Motor neuron (in vitro differentiated cells): ENCODE measurements around the gene ZC3H14. TPM values are rescaled to one million over a fixed set of nuclear protein-coding genes. Genes with fewer than 3 reads are reported as not detected.
A peak's percentile ranks its signal among the peaks of the same experiment; 100 is the strongest.

Experiments used
- ATAC-seq, 8 experiments: fragments of 200-7000 bp; cut with Tn5 transposase; replicated peaks in 6 of 8; 2 replicates each; pipeline ENCODE4 v1.8.0; 2021; ENCODE audit warnings: mild to moderate bottlenecking in 8 of 8, moderate library complexity in 8 of 8
- H3K27ac ChIP-seq, 2 donors: fragments of 250-450 bp; sonication (Bioruptor Pico); 2 replicates each; pipeline ENCODE4 v1.9.0; 2021; ENCODE audit warnings: antibody characterized with exemption in 2 of 2, mild to moderate bottlenecking in 2 of 2, moderate library complexity in 1 of 2
- H3K4me1 ChIP-seq, 2 donors: fragments of 250-450 bp; sonication (Bioruptor Pico); replicated peaks in 1 of 2; 2 replicates each; pipeline ENCODE4 v1.6.1; 2021; ENCODE audit warnings: antibody characterized with exemption in 2 of 2, mild to moderate bottlenecking in 2 of 2, moderate library complexity in 1 of 2
- H3K4me3 ChIP-seq, 5 donors: fragments of 250-450 bp; sonication (Bioruptor Pico); 2 replicates each; pipeline ENCODE4 v1.9.0; 2021; ENCODE audit warnings: antibody characterized with exemption in 5 of 5, mild to moderate bottlenecking in 5 of 5, moderate library complexity in 4 of 5
- WGBS, 10 experiments: fragments of 450-650 bp; shearing (Covaris generic); methylation state at CpG; one replicate each; pipeline ENCODE4 v1.0.0; 2022; 5-methylcytosine and 5-hydroxymethylcytosine counted together
- in situ Hi-C, 9 experiments: fragments of 400-800 bp; cut with MboI; loops; one replicate each; pipeline ENCODE4 v1.15.0; 2021; ENCODE audit warnings: low sequenced_read_pairs in 9 of 9, low pct_unique_long_range_greater_than_20kb in 2 of 9; ENCODE audit not compliant: unreplicated experiment in 9 of 9
- total RNA-seq, 8 experiments: library from RNA; unstranded; fragments of 300-600 nt; gene quantifications; 2 replicates each; pipeline versions ENCODE4 v1.2.3 to v1.2.4, GENCODE V29; 2022

ZC3H14 gene
- total RNA-seq, 8 experiments from 2014 or later = 32.3 to 64.7 (median 48.3) TPM

DNA sequence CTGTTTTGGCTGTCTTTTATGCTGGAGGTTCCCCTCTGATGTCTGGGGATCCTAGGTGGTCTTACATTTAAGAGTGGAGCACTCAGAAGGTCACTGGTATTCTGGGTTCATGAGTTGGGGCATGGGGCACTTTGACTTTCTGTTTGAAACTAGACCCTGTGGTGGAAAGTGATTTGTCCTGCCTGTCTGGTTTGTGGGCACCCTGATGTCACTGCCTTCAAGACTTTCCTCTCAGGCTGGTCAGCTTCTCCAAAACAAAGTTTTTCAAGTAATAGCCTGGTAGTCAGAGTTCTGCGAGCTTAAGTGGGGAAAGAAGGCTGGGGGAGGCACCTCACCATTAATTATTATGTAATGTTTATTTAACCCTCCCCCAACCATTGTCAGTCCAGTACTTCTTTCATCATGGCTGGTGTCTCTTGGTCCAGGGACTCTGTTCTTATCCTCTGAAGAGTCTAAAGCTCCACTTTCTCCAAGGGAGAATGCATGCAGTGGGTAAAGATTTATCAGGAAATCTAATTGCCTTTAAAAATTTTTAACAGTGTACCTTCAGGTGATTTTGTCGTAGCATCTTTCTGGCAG, 35.3 kb downstream of the ZC3H14 start:
- no peak overlapping the region for H3K27ac ChIP-seq
- WGBS, 10 experiments = 57 to 100% (median 100%) methylated on average over 1 to 2 of the region's 2 CpGs; no CpG with 5 or more reads in 4 of the 10 experiments
- in situ Hi-C loops = no loop called here
- no peak for ATAC-seq
- no peaks in the 10 kb centered on the region for H3K4me1 ChIP-seq
- H3K4me3 ChIP-seq = no peak overlapping the region

GRCh38 chr14:88599326-88599725, 36.5 kb downstream of the ZC3H14 start:
- Histone ChIP-seq H3K27ac (no peak overlapping the region), H3K4me3 (no peak overlapping the region), H3K4me1 (no peaks in the 10 kb centered on the region)
- 80 to 100% (median 96%) methylated on average over 2 to 7 of the region's 8 CpGs; no CpG with 5 or more reads in 2 of the 10 experiments for WGBS, 10 experiments
- in situ Hi-C loops = no loop called here
- ATAC-seq = no peak

GRCh38 chr14:88599761-88600439, 37.1 kb downstream of the ZC3H14 start:
- Histone ChIP-seq H3K27ac (no peak overlapping the region), H3K4me3 (no peak overlapping the region), H3K4me1 (no peaks in the 10 kb centered on the region)
- in situ Hi-C loops = no loop called here
- WGBS, 10 experiments = 89 to 94% (median 92%) methylated on average over 3 to 9 of the region's 10 CpGs; no CpG with 5 or more reads in 1 of the 10 experiments
- ATAC-seq = no peak

- in situ Hi-C loops = no loop called here
- Histone ChIP-seq H3K4me1 (no peaks in the 10 kb centered on the region), H3K27ac (no peak overlapping the region), H3K4me3 (no peak overlapping the region)
- ATAC-seq = peak in 3 of 8 experiments; percentile 52 to 99 (median 96)
Measured at GRCh38 chr14:88604212-88604611, 41.4 kb downstream of the ZC3H14 start.

GRCh38 chr14:88605594-88605993, 42.8 kb downstream of the ZC3H14 start:
- Histone ChIP-seq H3K4me3 (no peak overlapping the region), H3K27ac (no peak overlapping the region), H3K4me1 (no peaks in the 10 kb centered on the region)
- 71 to 100% (median 91%) methylated on average over 1 to 2 of the region's 2 CpGs; no CpG with 5 or more reads in 2 of the 10 experiments for WGBS, 10 experiments
- no peak for ATAC-seq
- in situ Hi-C loops = no loop called here

GRCh38 chr14:88607829-88608228, 45.0 kb downstream of the ZC3H14 start:
- no peak overlapping the region for H3K4me3 ChIP-seq
- in situ Hi-C loops = no loop called here
- ATAC-seq = no peak
- no peaks in the 10 kb centered on the region for H3K4me1 ChIP-seq
- H3K27ac ChIP-seq = no peak overlapping the region

- 0 to 100% (median 33%) methylated on average over 1 of the region's 1 CpG; no CpG with 5 or more reads in 4 of the 10 experiments for WGBS, 10 experiments
- ATAC-seq = peak in 2 of 8 experiments; percentile 34 to 58
- in situ Hi-C loops = no loop called here
- Histone ChIP-seq H3K4me1 (peaks cover 0 to 6% of the 10 kb centered on the region in 2 donors), H3K27ac (no peak overlapping the region), H3K4me3 (no peak overlapping the region)
Measured at GRCh38 chr14:88611878-88612277, 49.0 kb downstream of the ZC3H14 start.

DNA sequence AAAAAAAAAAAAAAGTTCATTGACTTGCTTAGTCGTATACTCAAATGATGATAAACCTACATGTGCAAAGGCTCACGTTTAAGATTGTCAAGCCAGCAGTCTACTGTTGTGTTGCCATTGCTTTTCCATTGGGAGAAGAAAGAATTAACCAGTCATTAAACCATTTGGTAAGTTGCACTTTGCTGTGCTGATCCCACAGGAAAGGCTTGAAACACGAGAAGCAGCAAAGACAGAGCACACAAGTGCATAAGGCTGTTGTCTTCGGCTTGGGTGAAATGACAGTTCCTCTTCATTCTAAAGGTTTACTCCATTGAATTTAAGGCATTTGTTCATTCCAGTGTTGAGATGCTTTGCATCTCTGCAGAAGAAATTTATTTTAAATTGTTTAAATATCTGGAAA, 50.1 kb downstream of the ZC3H14 start:
- no peak for ATAC-seq
- H3K4me1 ChIP-seq = peaks cover 0 to 6% of the 10 kb centered on the region in 2 donors
- H3K27ac ChIP-seq = no peak overlapping the region
- no peak overlapping the region for H3K4me3 ChIP-seq
- in situ Hi-C loops = no loop called here
- WGBS, 10 experiments = 73 to 100% (median 91%) methylated on average over 1 to 4 of the region's 4 CpGs; no CpG with 5 or more reads in 1 of the 10 experiments

DNA sequence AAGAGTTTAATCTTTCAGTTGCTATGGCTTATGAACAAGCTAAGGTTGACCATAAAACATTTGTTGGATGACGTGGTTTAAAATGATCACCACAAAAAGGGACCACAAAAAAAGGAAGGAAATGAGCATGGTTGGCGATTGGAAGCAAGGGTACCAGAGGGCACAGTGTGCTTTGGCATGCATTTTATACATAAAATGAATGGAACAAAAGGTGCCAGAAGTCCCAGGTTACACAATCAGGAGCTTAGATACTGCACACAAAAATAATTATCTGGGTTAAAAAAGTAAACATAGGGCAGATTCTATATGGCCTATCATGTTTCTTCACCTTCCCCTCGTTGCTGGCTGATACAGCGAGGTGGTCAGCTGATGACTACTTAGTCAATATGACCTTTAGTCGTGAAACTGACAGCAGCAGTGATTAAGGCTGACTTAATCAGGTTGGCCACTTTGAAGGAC, 50.7 kb downstream of the ZC3H14 start:
- Histone ChIP-seq H3K4me1 (peaks cover 0 to 6% of the 10 kb centered on the region in 2 donors), H3K27ac (no peak overlapping the region), H3K4me3 (no peak overlapping the region)
- in situ Hi-C loops = no loop called here
- ATAC-seq = peak in 3 of 8 experiments; percentile 29 to 84 (median 73)
- WGBS, 10 experiments = 43 to 100% (median 79%) methylated on average over 2 to 5 of the region's 5 CpGs

GRCh38 chr14:88614218-88614907, 51.5 kb downstream of the ZC3H14 start:
- Histone ChIP-seq H3K4me3 (no peak overlapping the region), H3K27ac (no peak overlapping the region), H3K4me1 (peaks cover 0 to 6% of the 10 kb centered on the region in 2 donors)
- 72 to 100% (median 95%) methylated on average over 2 to 3 of the region's 3 CpGs for WGBS, 10 experiments
- peak in 2 of 8 experiments; percentile 44 to 62 for ATAC-seq
- in situ Hi-C loops = no loop called here

- 91 to 100% (median 100%) methylated on average over 1 of the region's 1 CpG; no CpG with 5 or more reads in 4 of the 10 experiments for WGBS, 10 experiments
- in situ Hi-C loops = no loop called here
Measured at GRCh38 chr14:88616697-88617096, 53.9 kb downstream of the ZC3H14 start.

DNA sequence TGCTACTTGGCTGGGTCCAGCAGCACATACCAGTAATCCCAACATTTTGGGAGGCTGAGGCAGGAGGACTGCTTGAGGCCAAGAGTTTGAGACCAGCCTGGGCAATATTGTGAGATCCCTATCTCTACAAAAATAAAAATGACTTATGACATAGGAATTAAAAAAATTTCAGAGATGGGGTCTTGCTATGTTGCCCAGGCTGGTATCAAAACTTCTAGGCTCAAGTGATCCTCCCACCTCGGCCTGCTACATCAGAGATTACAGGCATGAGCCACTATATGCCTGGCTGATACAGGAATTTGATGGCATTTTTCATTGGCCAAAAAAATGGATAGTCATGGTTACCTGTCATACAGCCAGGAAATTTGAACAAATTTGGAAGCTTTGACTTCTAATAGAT, 54.6 kb downstream of the ZC3H14 start:
- 86 to 100% (median 100%) methylated on average over 1 of the region's 1 CpG; no CpG with 5 or more reads in 5 of the 10 experiments for WGBS, 10 experiments
- H3K4me1 ChIP-seq = peaks cover 0 to 6% of the 10 kb centered on the region in 2 donors
- no peak overlapping the region for H3K27ac ChIP-seq
- ATAC-seq = no peak
- H3K4me3 ChIP-seq = no peak overlapping the region
- in situ Hi-C loops = no loop called here

More at GRCh38 chr14:88616697-88617096, 53.9 kb downstream of the ZC3H14 start:
- Histone ChIP-seq H3K4me1 (peaks cover 0 to 6% of the 10 kb centered on the region in 2 donors), H3K27ac (no peak overlapping the region), H3K4me3 (no peak overlapping the region)
- ATAC-seq = no peak

DNA sequence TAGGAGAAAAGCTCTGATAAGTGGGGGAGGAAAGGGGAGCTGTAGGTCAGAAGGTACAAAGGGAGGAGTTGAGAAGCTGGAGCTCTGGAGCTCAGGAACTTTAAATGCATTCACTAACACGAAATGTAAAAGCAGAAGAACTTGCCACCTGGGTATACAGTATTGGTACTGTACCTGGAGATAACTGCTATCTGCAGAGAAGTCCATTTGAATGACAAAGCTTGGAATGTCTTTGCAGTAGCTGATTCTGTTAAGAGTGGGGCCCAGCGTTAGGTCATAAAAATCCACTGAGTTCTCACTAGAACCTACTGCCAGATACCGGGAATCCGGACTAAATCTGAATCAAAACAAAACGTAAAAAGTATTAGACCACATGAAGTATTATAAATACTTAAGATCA, 55.6 kb downstream of the ZC3H14 start:
- in situ Hi-C loops = no loop called here
- 60 to 86% (median 81%) methylated on average over 2 to 5 of the region's 5 CpGs; no CpG with 5 or more reads in 2 of the 10 experiments for WGBS, 10 experiments
- no peak overlapping the region for H3K4me3 ChIP-seq
- ATAC-seq = no peak
- no peak overlapping the region for H3K27ac ChIP-seq
- H3K4me1 ChIP-seq = peaks cover 0 to 6% of the 10 kb centered on the region in 2 donors
